HG03521 (cell line): Measurements from ENCODE around the gene PPP1R15B.

Experiments
- ATAC-seq: cut with Tn5 transposase; IDR thresholded peaks from one replicate; pipeline ENCODE4 v1.9.1; 2021; ENCODE audit warnings: mild to moderate bottlenecking, moderate library complexity; ENCODE audit not compliant: unreplicated experiment

PPP1R15B gene

GRCh38 chr1:204421441-204421840 lies 9.8 kb upstream of the PPP1R15B start:
- no peak for ATAC-seq

- no peak for ATAC-seq
These were observed 8.7 kb upstream of the PPP1R15B start for GRCh38 chr1:204420039-204421004.

- no peak for ATAC-seq
These were observed 7.4 kb upstream of the PPP1R15B start for GRCh38 chr1:204419064-204419403.

- ATAC-seq: no peak
These were observed 6.8 kb upstream of the PPP1R15B start for GRCh38 chr1:204418174-204419063.

- ATAC-seq: no peak
These were observed 5.7 kb upstream of the PPP1R15B start for GRCh38 chr1:204417074-204417997.

GRCh38 chr1:204416589-204417073 lies 5.0 kb upstream of the PPP1R15B start:
- no peak for ATAC-seq

- no peak for ATAC-seq
These were observed 3.7 kb upstream of the PPP1R15B start for GRCh38 chr1:204415351-204415750.

GRCh38 chr1:204414016-204414415 lies 2.4 kb upstream of the PPP1R15B start:
- ATAC-seq: no peak

GRCh38 chr1:204413170-204413535 lies 1.5 kb upstream of the PPP1R15B start:
- no peak for ATAC-seq

- ATAC-seq: peak; percentile 28
These were observed 748 bp downstream of the PPP1R15B start for GRCh38 chr1:204410688-204411450.

- no peak for ATAC-seq
These were observed 1.6 kb downstream of the PPP1R15B start for GRCh38 chr1:204409836-204410687.

GRCh38 chr1:204409123-204409522 lies 2.5 kb downstream of the PPP1R15B start:
- ATAC-seq: no peak

GRCh38 chr1:204408602-204409001 lies 3.0 kb downstream of the PPP1R15B start:
- ATAC-seq: no peak

GRCh38 chr1:204408074-204408507 lies 3.5 kb downstream of the PPP1R15B start:
- no peak for ATAC-seq

- ATAC-seq: no peak
These were observed 4.2 kb downstream of the PPP1R15B start for GRCh38 chr1:204407295-204407971.

- ATAC-seq: no peak
These were observed 5.0 kb downstream of the PPP1R15B start for GRCh38 chr1:204406621-204407020.

- ATAC-seq: no peak
These were observed 5.6 kb downstream of the PPP1R15B start for GRCh38 chr1:204405988-204406387.

- no peak for ATAC-seq
These were observed 7.0 kb downstream of the PPP1R15B start for GRCh38 chr1:204404629-204405028.
